Measurements from ENCODE around the gene MUC12. TPM values are rescaled to one million over a fixed set of nuclear protein-coding genes. Genes with fewer than 3 reads are reported as not detected.

Gene MUC12
- total and polyA plus RNA-seq, 9 of the 15 experiments (the other 6 are each of a cell fraction or from before 2014, with no cell fraction given): 0.23 to 1.2 (median 0.79) TPM; not detected in 1

- TF ChIP-seq NRF1 (conservative IDR thresholded peaks at IDR 0.05 in 1 of 2, IDR thresholded peaks at IDR 0.05 in 1 of 2) (peak; percentile 72 to 77), SPI1 (IDR thresholded peaks at IDR 0.05; ENCODE audit: borderline replicate concordance, low read depth, low read length) (peak; percentile 91), HBP1 (CRISPR knock-in tag; IDR thresholded peaks at IDR 0.05) (no peak), EHMT2 (IDR thresholded peaks at IDR 0.05) (peak; percentile 82), ESRRA (IDR thresholded peaks at IDR 0.05; ENCODE audit: borderline replicate concordance, low read depth) (peak; percentile 58), ETV1 (tag; conservative IDR thresholded peaks at IDR 0.05; ENCODE audit: low read depth) (peak; percentile 84), KLF1 (tag; IDR thresholded peaks at IDR 0.05) (peak; percentile 73; the same call in 1 of the 2 replicates), NR0B1 (IDR thresholded peaks at IDR 0.05; ENCODE audit: partially characterized antibody) (no peak), CEBPG (CRISPR knock-in tag; IDR thresholded peaks at IDR 0.05) (no peak), CEBPG (tag; conservative IDR thresholded peaks at IDR 0.05 in 1 of 2, IDR thresholded peaks at IDR 0.05 in 1 of 2) (no peak), GATAD2B (IDR thresholded peaks at IDR 0.05; ENCODE audit: borderline replicate concordance) (no peak), GTF2F1 (IDR thresholded peaks at IDR 0.05; ENCODE audit: low read depth, low read length) (no peak), GABPB1 (CRISPR knock-in tag; IDR thresholded peaks at IDR 0.05) (peak; percentile 48; the same call in 1 of the 2 replicates), JUN (IDR thresholded peaks at IDR 0.05; ENCODE audit: borderline replicate concordance, low read depth, low read length) (peak; percentile 85; the same call in 1 of the 2 replicates), JUN (CRISPR knock-in tag; IDR thresholded peaks at IDR 0.05; ENCODE audit: borderline replicate concordance) (no peak), DLX4 (CRISPR knock-in tag; IDR thresholded peaks at IDR 0.05) (no peak), BDP1 (IDR thresholded peaks at IDR 0.05; ENCODE audit: insufficient read depth, insufficient read length) (no peak), NR1H2 (CRISPR knock-in tag; IDR thresholded peaks at IDR 0.05) (no peak), PRMT5 (CRISPR knock-in tag; IDR thresholded peaks at IDR 0.05) (no peak), L3MBTL2 (IDR thresholded peaks at IDR 0.05) (peak; percentile 18; the same call in 1 of the 2 replicates), TFE3 (CRISPR knock-in tag; IDR thresholded peaks at IDR 0.05) (no peak), ZNF316 (IDR thresholded peaks at IDR 0.05) (peak; percentile 42; the same call in 1 of the 2 replicates), TEAD2 (tag; IDR thresholded peaks at IDR 0.05) (no peak), JUND (IDR thresholded peaks at IDR 0.05; ENCODE audit: borderline replicate concordance, low read depth, low read length) (peak; percentile 95), JUND (tag; IDR thresholded peaks at IDR 0.05; ENCODE audit: borderline replicate concordance, low read depth, low read length) (peak; percentile 89; the same call in 2 of the 3 replicates), ZSCAN29 (IDR thresholded peaks at IDR 0.05) (no peak)
Measured at GRCh38 chr7:101017064-101017777, 47.9 kb downstream of the MUC12 start (continued).

Measured in K562 (cell line).